ENCODE data around the gene SUN2.

Gene SUN2

GRCh38 chr22:38713921-38714320, 41.9 kb downstream of the SUN2 start:
- no peak for DNase-seq

- DNase-seq: no peak
Observed at GRCh38 chr22:38712486-38713207, 43.2 kb downstream of the SUN2 start.

GRCh38 chr22:38710866-38711265, 44.9 kb downstream of the SUN2 start:
- DNase-seq: no peak

DNA sequence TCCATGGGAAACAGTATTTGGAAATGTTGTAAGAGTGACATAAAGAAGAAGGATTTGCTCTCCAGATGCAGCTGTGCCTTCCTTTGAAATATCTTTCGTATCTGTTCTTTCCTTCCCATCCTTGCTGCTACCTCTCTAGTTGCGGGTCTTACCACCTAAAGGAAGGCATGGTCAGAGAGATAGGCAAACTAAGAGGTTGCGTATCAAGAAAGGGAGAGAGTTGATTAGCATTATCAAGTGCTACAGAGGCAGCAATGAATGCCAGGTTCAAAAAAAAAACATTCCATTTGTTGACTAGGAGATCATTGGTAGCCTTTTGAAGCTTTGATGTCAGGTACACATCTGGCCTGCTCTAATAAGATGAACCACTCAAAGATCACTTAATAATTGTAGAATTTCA, 45.4 kb downstream of the SUN2 start:
- no peak for DNase-seq

- DNase-seq: no peak
Observed at GRCh38 chr22:38709306-38709705, 46.5 kb downstream of the SUN2 start.

DNA sequence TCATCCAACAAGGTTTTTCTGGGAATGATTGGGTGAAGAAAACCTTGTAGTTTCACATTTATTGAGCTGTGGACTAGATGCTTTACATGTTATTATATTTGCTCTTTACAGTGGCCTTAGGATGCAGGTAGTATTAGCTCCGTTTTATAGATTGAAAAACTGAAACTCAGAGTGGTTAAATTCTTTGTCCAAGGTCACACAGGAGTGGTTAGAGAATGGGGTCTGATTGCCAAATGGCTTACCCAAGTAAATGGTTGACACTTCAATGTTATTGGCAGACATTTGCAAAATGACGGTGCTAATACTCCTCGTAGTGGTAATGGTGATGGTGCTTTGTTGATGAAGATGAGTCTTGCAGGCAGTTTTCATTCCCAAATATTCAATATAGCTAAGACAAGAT, 47.8 kb downstream of the SUN2 start:
- DNase-seq: no peak

GRCh38 chr22:38707346-38707745, 48.5 kb downstream of the SUN2 start:
- no peak for DNase-seq

DNA sequence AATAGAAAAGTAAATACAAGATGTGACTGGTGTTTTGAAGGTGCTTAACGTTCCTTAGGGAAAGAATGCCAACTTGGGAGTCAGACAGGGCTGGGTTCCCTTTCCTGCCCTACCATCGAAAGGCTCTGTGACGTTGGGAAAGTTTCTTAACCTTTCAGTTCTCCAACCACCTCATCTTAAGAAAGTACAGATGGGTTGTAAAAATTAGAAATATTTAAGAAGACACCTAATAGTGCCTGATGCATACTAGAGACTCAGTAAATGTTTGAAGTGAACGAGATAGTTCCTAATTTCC, 49.0 kb downstream of the SUN2 start:
- DNase-seq: no peak

DNA sequence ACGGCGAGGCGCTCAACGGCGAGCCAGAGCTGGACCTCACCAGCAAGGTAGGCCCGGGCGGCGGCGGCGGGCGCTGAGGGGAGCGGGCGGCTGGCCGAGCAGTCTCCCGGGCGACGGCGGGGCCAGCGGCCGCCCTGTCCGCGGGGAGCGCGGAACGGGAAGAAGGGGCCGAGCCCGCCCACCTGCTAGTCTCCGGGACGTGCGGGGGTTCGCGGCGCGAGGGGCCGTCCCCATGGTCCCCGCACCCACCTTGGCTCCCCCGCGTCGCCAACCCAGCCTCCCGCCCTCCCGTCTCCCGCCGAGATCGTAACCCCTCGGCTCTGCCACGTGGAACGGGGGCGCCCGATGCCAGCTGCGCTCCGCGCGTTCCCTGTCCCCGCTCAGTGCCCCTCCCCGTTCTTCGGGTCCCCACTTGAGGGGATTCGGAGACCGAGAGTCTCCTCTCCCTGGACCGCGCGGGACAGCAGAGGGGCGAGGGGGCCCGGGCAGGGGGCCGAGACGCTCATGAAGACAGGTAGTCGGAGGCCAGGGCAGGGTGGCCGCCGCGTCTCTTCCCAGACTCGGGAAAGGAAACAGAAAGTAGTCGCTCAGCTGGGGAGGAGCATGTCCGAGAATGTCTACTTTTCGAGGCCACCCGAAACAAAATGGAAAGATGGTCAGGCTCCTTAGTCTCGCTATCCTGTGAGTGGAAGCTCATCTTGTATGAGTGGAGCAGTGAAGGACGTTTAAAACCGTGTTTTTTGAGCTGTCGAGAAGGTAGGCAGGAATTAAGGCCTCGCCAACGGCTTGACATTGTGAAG, 49.5 kb downstream of the SUN2 start:
- DNase-seq: no peak

GRCh38 chr22:38705235-38706100, 50.3 kb downstream of the SUN2 start, which contains the start of gene GTPBP1:
TSS of gene GTPBP1 (plus strand) at chr22:38705944. CDS start at chr22:38705956, 12 bp downstream.
- DNase-seq: peak; percentile 98 to 99

DNA sequence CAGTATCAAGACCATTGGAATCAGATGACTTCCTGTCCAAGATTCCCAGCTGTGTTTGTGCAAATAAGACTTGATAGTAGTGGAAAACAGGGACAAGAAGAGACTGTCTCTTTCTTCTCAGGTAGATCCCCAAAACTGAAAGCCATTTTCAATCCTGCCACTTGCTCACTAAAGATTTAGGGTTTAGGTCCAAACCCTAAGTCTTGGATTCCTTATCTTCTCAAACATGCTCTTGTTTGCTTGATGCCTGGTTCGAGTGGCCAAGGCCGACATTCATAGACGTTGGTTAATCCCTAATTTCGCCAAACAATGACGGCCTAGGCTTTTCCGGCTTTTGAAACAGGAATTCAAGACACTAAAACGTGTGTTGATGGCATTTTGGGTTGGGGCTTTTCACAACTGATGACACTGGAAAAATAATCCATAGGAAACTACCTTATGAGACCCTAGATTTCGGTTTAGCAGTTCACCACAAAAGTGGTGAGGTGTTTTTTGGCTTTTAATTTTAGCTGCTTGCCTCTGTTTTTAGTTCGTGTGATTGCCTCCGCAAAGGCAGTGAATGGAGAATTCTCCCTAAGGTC, 51.1 kb downstream of the SUN2 start:
- no peak for DNase-seq

GRCh38 chr22:38700789-38701628, 54.8 kb downstream of the SUN2 start, which contains the start of gene JOSD1:
TSS of gene JOSD1 (minus strand) at chr22:38700943. CDS start at chr22:38699987, 956 bp downstream.
- DNase-seq: peak; percentile 88 to 90

DNA sequence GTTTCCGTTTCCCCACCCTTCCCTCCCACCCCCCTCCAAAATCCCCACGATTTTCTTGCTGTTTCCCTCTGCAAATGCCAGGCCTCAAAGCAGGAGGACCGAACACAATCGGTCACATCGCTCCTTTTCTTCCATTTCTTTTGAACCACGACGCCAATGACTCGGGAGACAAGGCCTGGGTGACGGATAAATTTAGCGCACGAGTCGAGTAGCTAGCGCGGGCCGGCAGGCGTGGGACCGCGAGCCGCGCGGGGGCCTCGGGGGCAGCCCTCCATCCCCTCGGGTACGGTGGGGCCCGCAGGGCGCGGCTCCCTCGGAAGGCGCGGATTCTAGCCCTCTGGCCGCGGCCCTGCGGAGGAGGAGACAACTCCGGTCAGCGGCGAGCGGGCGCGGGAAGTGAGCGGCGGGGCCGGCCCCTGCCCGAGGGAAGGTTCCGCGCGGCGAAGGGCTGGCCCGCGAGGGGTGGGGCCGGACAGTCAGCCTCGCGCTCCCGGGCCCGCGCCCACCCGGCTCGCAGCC, 55.5 kb downstream of the SUN2 start:
- no peak for DNase-seq

DNA sequence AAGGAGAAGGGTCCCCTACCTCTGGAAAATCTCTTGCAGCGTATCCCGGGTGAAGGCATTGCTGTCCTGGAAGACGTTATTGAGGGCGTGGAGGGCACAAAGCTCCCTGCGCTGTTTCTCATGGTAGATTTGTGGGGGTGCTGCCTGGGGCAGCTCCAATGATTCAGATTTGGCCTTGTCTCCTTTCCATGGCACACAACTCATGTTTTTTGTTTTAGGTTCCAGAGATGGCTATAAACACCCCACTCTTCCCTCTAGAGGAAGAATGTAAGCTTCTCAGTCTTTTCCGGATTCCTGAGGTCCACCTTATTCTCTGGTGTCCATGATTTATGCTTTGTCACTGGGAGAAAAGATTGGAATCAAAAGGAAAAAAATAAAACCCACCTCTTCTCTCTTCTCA, 56.0 kb downstream of the SUN2 start:
- no peak for DNase-seq

- DNase-seq: no peak
Observed at GRCh38 chr22:38699143-38699542, 56.7 kb downstream of the SUN2 start.

DNA sequence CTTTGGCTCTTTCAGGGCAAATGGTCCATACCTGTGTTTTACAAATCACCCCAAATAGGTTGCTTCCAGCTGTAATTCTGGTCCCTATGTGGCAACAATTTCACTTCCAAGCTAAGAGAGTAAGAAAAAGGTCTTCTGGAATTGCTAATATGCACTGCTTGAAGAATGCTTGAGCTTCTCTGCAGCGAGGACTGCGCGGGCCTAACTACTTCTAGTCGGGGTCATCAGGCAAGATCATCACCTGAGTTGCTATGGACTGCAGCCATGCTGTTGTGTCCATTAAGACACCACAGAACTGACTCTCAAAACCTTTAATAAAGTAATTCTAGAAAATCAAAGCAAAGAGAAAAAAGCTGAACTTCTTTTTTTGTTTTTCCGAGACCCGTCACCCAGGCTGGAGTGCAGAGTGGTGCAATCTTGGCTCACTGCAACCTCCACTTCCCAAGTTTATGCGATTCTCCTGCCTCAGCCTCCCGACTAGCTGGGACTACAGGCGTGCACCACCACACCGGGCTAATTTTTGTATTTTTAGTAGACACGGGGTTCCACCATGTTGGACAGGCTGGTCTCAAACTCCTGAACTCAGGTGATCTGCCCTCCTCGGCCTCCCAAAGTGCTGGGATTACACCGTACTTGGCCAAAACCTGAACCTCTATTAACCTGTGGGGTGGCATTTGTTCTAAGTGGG, 57.2 kb downstream of the SUN2 start:
- no peak for DNase-seq

DNA sequence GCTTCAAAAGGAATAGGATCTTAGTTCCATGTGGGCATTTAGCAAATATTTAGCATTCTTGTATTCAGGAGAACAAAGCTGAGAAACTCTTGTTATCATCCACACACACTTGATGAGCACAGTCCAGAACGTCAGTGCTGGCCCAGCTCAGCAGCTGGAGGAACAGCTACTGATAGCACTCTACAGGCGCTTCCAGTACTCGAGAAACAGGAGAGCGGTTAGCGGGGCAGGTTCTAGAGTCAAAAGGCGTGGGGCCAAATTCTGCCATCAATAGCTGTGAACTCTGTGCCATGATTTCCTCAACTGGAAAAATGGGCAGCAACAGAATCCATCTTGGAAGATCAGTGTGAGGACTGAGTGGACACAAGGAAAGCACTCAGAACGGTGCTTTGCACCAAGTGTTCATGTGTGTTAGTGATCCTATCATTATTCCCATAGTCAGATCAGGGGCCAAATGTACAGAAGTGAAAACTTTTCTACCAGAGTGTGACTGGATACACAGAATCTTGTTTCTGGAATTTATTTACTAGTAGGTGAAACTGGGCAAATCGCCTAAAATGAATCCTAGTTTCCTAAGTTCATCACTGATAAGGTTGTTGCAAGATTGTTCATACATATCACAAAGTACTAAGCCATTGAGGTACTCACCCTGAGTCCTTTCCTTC, 58.2 kb downstream of the SUN2 start:
- no peak for DNase-seq

DNA sequence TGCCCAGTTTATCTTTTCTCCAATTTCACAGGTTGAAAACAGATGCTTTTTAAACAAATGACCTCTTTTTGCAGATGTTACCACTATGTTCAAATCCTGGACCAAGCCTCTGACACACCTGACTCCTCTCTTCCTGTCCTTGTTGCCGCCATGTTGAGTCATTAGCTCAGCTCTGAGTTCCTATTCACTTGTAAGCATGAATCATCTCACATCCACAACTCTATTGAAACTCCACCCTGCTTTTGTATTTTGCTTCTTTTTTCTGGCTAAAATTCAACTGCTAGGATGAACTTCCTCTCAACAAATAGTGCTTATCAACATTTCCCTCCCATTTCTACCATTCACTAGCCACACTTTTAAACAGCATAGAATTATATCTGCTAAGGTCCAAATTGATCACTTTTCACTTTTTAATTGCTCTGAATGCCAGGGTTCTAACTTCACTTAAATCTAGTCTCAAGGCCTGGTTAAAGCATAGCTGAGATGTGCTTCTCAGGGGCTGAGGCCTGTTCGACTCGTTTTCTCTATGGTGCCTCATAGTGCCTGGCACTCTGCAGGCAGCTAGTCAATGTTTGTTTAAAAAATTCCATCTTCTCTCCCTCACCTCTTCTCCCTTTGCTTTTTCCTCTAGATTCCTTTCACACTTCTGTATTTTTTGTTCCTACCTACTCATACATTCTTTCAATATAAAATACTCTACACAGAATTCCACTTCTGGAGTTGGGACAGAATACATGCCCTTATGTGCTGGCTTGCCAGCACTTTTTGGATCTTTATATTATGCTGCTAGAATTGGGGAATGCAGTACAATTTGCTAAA, 59.0 kb downstream of the SUN2 start:
- no peak for DNase-seq

DNA sequence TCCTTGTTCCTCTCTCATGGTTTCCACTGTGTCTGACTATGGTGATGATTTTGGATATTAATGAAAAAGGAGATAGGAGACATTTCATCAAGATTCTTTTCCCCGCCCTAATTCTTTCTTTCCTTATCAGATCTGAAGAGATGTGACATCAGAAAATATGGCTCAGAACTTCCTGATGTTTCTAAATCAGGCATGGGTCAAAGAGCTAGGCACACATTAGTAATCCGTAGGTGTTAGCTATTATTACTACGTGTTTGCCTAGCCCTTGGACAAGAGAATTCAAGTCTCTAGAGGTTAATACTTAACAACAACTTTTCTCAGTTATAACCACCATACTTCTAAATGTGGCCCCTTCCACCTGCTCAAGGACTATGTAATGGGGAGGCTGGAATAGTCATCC, 60.9 kb downstream of the SUN2 start:
- no peak for DNase-seq

DNA sequence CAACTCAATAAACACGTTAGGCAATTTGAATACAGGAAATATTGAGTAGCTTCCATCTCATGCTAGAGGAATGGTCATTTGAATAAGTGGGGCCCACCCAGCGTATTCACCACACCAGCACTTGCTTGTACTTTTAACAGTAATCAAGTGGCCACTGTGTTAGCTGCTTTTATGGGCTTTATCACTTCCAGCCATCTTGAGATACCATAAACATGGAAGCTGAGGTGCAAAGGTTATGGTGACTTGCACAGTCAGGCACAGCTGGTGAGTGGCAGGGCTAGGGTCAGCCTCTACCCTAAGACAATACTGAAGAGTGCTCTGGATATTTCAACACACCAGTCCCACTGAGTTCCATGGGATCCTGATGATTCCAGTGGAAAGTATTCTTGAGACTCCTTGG, 61.7 kb downstream of the SUN2 start:
- DNase-seq: no peak

Data from NCI-H2081 (cell line).